Measurements from ENCODE around the gene CEACAM19. TPM values are rescaled to one million over a fixed set of nuclear protein-coding genes. Genes with fewer than 3 reads are reported as not detected.
A peak's percentile ranks its signal among the peaks of the same experiment; 100 is the strongest.

Gene CEACAM19
- total RNA-seq, 1 donor from 2014 or later = 7.7 TPM

DNA sequence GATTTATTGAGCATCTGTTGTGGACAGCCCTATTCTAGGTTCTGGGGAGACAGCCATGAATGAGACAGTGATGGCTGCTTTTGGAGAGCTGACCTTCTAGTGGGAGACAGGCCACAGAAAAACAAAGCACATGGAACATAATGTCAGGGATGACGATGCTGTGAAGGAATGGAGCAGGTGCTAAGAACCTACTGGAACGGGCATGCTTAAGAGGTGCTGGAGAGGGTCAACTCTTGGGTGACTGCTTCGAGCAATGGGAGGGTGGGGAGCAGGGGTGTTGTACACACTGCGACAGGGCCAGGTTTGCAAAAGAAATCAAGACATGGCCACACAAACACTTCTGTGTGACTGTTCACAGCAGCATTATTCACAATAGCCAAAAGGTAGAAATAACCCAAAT is 15.6 kb downstream of the CEACAM19 start:
- Histone ChIP-seq H3K4me3 (no peak overlapping the region), H3K36me3 (no peaks in the 10 kb centered on the region), H3K27me3 (ENCODE audit: low read depth) (no peaks in the 10 kb centered on the region), H3K27ac (no peak overlapping the region), H3K9me3 (no peaks in the 10 kb centered on the region), H3K4me1 (peaks cover 59% of the 10 kb centered on the region)
- no peak for DNase-seq
- TF ChIP-seq CTCF (IDR thresholded peaks at IDR 0.05) = no peak
- intact Hi-C loops (cut with DNase I) = no loop called here
- ATAC-seq = no peak

- ATAC-seq (no peak), DNase-seq (no peak)
- Histone ChIP-seq H3K4me1 (peaks cover 68% of the 10 kb centered on the region), H3K27ac (no peak overlapping the region), H3K4me3 (no peak overlapping the region), H3K9me3 (no peaks in the 10 kb centered on the region), H3K27me3 (ENCODE audit: low read depth) (no peaks in the 10 kb centered on the region), H3K36me3 (no peaks in the 10 kb centered on the region)
- intact Hi-C loops (cut with DNase I) = no loop called here
- no peak for TF ChIP-seq CTCF (IDR thresholded peaks at IDR 0.05)
These were observed 16.6 kb downstream of the CEACAM19 start for GRCh38 chr19:44687888-44688287.

DNA sequence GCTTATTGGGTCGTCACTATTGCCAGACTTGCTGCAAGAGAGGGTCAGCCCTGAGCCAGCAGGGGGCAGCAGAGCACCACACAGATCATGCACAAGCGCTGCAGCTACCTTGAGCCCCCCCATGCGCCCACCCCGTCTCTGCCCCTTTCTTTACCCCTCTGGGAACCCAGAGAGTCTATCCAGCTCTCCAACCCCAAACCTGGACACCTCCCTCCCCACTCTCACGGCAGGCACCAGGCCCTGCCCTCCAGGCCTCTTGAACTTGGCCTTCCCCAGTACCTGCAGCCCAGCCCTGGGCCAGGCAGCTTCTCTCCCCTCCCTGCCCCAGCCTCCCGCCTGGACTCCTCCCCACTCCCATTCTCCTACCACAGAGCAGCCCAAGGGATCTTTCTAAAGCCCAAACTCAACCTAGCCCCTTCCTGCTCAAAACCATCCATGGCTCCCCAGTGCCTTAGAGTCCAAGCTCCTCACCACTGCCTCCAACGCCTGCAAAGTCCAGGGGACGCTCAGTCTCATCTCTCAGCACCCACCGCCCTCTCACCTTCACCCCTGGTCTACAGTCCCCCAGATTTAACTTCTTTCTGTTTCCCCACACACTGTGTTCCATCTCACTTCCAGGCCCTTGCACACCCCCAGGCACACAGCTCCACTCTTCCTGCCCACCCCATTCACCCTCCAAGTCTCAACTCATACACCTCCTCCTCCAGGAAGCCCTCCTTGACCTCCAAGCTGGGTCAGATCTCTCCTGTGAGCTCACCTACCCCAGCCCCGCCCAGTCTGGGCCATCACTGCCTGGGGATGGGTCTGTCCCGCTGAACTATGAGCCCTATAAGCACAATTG is 18.2 kb downstream of the CEACAM19 start:
- peak overlapping the region; percentile 36 for H3K27ac ChIP-seq
- no peaks in the 10 kb centered on the region for H3K27me3 ChIP-seq (ENCODE audit: low read depth)
- peak; percentile 94 for TF ChIP-seq CTCF (IDR thresholded peaks at IDR 0.05)
- H3K4me1 ChIP-seq = peaks cover 70% of the 10 kb centered on the region
- H3K36me3 ChIP-seq = no peaks in the 10 kb centered on the region
- ATAC-seq = peak; percentile 51 to 72
- H3K9me3 ChIP-seq = no peaks in the 10 kb centered on the region
- H3K4me3 ChIP-seq = no peak overlapping the region
- intact Hi-C loops (cut with DNase I) = no loop called here
- DNase-seq = peak; percentile 84

DNA sequence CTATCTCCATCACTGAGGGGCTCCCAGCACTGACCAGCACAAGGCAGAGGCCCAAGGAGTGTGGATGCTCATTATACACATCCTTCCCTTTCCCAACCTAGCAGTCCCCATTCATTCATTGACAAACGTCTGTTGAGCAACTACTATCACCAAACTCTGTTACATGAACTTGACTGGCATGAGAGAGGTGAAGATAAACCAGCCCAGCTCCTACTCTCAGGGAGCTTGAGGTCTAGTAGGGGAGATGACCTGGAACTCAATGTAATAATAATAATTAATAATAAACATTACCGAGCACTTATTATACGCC is 18.8 kb downstream of the CEACAM19 start:
- no peak overlapping the region for H3K27ac ChIP-seq
- no peak for TF ChIP-seq CTCF (IDR thresholded peaks at IDR 0.05)
- ATAC-seq (no peak), DNase-seq (no peak)
- H3K9me3 ChIP-seq = no peaks in the 10 kb centered on the region
- H3K4me1 ChIP-seq = peaks cover 70% of the 10 kb centered on the region
- no peaks in the 10 kb centered on the region for H3K36me3 ChIP-seq
- no peak overlapping the region for H3K4me3 ChIP-seq
- H3K27me3 ChIP-seq (ENCODE audit: low read depth) = no peaks in the 10 kb centered on the region
- intact Hi-C loops (cut with DNase I) = no loop called here

- DNase-seq = no peak
- no peaks in the 10 kb centered on the region for H3K9me3 ChIP-seq
- H3K4me3 ChIP-seq = no peak overlapping the region
- H3K4me1 ChIP-seq = peaks cover 68% of the 10 kb centered on the region
- no peak for TF ChIP-seq CTCF (IDR thresholded peaks at IDR 0.05)
- peak overlapping the region; percentile 74 for H3K27ac ChIP-seq
- H3K27me3 ChIP-seq (ENCODE audit: low read depth) = no peaks in the 10 kb centered on the region
- intact Hi-C loops (cut with DNase I) = no loop called here
- ATAC-seq = peak; percentile 2 to 34
- H3K36me3 ChIP-seq = no peaks in the 10 kb centered on the region
These were observed 21.1 kb downstream of the CEACAM19 start for GRCh38 chr19:44692379-44692721.

Data from lower lobe of right lung (tissue), 2 donors.